ENCODE data around the gene TSPAN11. TPM values are rescaled to one million over a fixed set of nuclear protein-coding genes. Genes with fewer than 3 reads are reported as not detected.

Gene TSPAN11
- total and polyA plus RNA-seq, 2 of the 4 experiments (the other 2 are of a cell fraction): 0.18 to 0.26 TPM

DNA sequence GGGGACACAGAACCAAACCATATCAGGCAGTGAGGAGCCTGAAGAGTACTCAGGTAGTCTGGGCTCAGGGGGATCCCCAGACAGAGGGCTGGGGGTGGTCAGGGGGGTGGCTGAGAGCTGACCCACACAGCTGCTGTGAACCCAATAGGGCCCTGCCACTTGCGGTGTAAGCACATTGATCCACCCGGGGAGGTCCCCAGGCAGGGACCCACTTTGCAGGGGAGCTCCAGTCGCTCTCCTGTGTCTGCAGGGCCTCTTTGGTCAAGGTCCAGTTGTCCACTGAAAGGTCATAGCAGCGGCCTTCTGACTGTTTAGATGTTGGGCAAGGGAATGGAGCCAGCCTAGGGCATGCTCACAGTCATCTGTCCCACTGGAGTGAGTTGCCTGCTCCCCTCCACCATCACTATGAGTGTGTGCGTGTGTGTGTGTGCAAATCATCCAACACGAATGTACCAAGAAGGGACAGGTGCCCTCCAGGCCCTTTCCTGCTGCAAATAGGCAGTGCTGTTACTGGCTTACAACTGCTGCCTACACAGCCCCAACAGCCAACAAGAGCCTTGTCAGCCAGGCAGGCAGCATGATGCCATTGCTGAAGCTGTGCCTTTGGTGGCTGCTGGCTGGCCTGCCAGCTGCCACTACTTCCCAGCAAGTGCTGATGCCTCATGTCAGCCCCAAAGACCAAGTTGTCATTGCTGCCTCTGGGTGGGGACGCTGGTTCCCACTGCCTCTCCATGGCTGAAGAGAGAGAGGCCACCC, 71.3 kb downstream of the TSPAN11 start:
- H3K18ac ChIP-seq (ENCODE audit: low read depth, low read length): no peak overlapping the region
- no peak overlapping the region for H3K27ac ChIP-seq (ENCODE audit: insufficient read depth, low read length)
- H2BK120ac ChIP-seq (ENCODE audit: low read depth, low read length): no peak overlapping the region
- ChIA-PET POLR2A (ENCODE audit: unreplicated experiment) (no interaction called here), CTCF (no interaction called here)
- TF ChIP-seq RFX5 (IDR thresholded peaks at IDR 0.05; ENCODE audit: low read depth, low read length): no peak
- no peak for TF ChIP-seq BHLHE40 (IDR thresholded peaks at IDR 0.05; ENCODE audit: low read depth, low read length)
- TF ChIP-seq, protein P1, sequence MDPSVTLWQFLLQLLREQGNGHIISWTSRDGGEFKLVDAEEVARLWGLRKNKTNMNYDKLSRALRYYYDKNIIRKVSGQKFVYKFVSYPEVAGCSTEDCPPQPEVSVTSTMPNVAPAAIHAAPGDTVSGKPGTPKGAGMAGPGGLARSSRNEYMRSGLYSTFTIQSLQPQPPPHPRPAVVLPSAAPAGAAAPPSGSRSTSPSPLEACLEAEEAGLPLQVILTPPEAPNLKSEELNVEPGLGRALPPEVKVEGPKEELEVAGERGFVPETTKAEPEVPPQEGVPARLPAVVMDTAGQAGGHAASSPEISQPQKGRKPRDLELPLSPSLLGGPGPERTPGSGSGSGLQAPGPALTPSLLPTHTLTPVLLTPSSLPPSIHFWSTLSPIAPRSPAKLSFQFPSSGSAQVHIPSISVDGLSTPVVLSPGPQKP (IDR thresholded peaks at IDR 0.05; ENCODE audit: borderline replicate concordance, low read depth, low read length): no peak
- no peak for TF ChIP-seq SMC3 (IDR thresholded peaks at IDR 0.05; ENCODE audit: low read depth, low read length)
- no peak for TF ChIP-seq FOS (IDR thresholded peaks at IDR 0.05; ENCODE audit: low read depth, low read length)
- no peak for TF ChIP-seq RCOR1 (IDR thresholded peaks at IDR 0.05; ENCODE audit: insufficient replicate concordance, low read length)
- TF ChIP-seq, protein P2, sequence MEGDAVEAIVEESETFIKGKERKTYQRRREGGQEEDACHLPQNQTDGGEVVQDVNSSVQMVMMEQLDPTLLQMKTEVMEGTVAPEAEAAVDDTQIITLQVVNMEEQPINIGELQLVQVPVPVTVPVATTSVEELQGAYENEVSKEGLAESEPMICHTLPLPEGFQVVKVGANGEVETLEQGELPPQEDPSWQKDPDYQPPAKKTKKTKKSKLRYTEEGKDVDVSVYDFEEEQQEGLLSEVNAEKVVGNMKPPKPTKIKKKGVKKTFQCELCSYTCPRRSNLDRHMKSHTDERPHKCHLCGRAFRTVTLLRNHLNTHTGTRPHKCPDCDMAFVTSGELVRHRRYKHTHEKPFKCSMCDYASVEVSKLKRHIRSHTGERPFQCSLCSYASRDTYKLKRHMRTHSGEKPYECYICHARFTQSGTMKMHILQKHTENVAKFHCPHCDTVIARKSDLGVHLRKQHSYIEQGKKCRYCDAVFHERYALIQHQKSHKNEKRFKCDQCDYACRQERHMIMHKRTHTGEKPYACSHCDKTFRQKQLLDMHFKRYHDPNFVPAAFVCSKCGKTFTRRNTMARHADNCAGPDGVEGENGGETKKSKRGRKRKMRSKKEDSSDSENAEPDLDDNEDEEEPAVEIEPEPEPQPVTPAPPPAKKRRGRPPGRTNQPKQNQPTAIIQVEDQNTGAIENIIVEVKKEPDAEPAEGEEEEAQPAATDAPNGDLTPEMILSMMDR (conservative IDR thresholded peaks at IDR 0.05; ENCODE audit: low read depth, low read length): no peak
- no peak for TF ChIP-seq MAZ (IDR thresholded peaks at IDR 0.05; ENCODE audit: borderline replicate concordance, low read depth, low read length)
- no peak for TF ChIP-seq RAD21 (IDR thresholded peaks at IDR 0.05; ENCODE audit: low read length)
- TF ChIP-seq, protein P3, sequence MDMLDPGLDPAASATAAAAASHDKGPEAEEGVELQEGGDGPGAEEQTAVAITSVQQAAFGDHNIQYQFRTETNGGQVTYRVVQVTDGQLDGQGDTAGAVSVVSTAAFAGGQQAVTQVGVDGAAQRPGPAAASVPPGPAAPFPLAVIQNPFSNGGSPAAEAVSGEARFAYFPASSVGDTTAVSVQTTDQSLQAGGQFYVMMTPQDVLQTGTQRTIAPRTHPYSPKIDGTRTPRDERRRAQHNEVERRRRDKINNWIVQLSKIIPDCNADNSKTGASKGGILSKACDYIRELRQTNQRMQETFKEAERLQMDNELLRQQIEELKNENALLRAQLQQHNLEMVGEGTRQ (IDR thresholded peaks at IDR 0.05; ENCODE audit: low read depth, low read length): no peak
- no peak for TF ChIP-seq CEBPB (IDR thresholded peaks at IDR 0.05; ENCODE audit: low read depth, low read length)
- H3K56ac ChIP-seq (ENCODE audit: extremely low read depth, insufficient read depth, low read length): no peak overlapping the region
- no peak overlapping the region for H3K23ac ChIP-seq (ENCODE audit: low read depth, low read length)
- H3K79me1 ChIP-seq (ENCODE audit: low read depth in 1 of 2, low read length in 2 of 2): no peaks in the 10 kb centered on the region
- H3K9me3 ChIP-seq (ENCODE audit: control insufficient read depth, insufficient read depth, low read length): no peaks in the 10 kb centered on the region
- no peak overlapping the region for H4K8ac ChIP-seq (ENCODE audit: low read depth in 2 of 2, low read length in 2 of 2)
- H3K4ac ChIP-seq (ENCODE audit: low read depth, low read length): no peak overlapping the region
- H3K14ac ChIP-seq (replicated peaks; ENCODE audit: low read depth, low read length): no peak overlapping the region
- peaks cover 13% of the 10 kb centered on the region for H3K4me1 ChIP-seq (ENCODE audit: control insufficient read depth, insufficient read depth, low read length)
- no TSS peak for BruUV-seq (replicated peaks)
- H2AK9ac ChIP-seq (replicated peaks; ENCODE audit: low read depth, low read length, poor library complexity): no peak overlapping the region
- H3K9me1 ChIP-seq (ENCODE audit: insufficient read depth, low read length): peaks cover 18% of the 10 kb centered on the region; the same call in 1 of the 2 replicates
- H4K20me1 ChIP-seq (ENCODE audit: insufficient read depth, low read length): no peaks in the 10 kb centered on the region; the same call in 1 of the 2 replicates
- H2BK15ac ChIP-seq (ENCODE audit: low read depth, low read length): no peak overlapping the region
- DNase-seq: no peak
- no peak overlapping the region for H2BK20ac ChIP-seq (ENCODE audit: low read depth, low read length)
- H3K9ac ChIP-seq (ENCODE audit: low read depth, low read length): no peak overlapping the region
- H3K4me3 ChIP-seq (ENCODE audit: insufficient read depth, low read depth, low read length): no peak overlapping the region
- no peak overlapping the region for H4K5ac ChIP-seq (ENCODE audit: low read depth, low read length)
- no peak overlapping the region for H3K4me2 ChIP-seq (ENCODE audit: low read depth, low read length)
- no peak overlapping the region for H4K91ac ChIP-seq (ENCODE audit: insufficient read depth, low read depth, low read length)
- no peak for ATAC-seq (ENCODE audit: low read depth)
- no peaks in the 10 kb centered on the region for H3K36me3 ChIP-seq (ENCODE audit: control insufficient read depth, insufficient read depth, low read length)
- no peak overlapping the region for H2AFZ ChIP-seq (replicated peaks; ENCODE audit: low read length, poor library complexity)
- WGBS, 2 experiments (ENCODE audit: extremely low coverage in 2 of 2, insufficient read length in 1 of 2): no CpG with 5 or more reads among the region's 7 CpGs
- in situ Hi-C loops (cut with MboI; ENCODE audit: low sequenced_read_pairs): no loop called here
- H2AK5ac ChIP-seq (ENCODE audit: low read depth, low read length): no peak overlapping the region
- dilution Hi-C loops (cut with HindIII; ENCODE audit: low sequenced_read_pairs, unreplicated experiment): no loop called here
- intact Hi-C loops (cut with micrococcal nuclease): no loop called here
- no peak overlapping the region for H2BK5ac ChIP-seq (ENCODE audit: low read depth, low read length, poor library complexity, severe bottlenecking)
- H3K27me3 ChIP-seq (ENCODE audit: control insufficient read depth, insufficient read depth, low read length): no peaks in the 10 kb centered on the region; the same call in 1 of the 2 replicates

All from IMR-90 (cell line).